Lower lobe of right lung (tissue), 2 donors: ENCODE results near the gene TENM3. TPM values are rescaled to one million over a fixed set of nuclear protein-coding genes. Genes with fewer than 3 reads are reported as not detected.

Experiments
- ATAC-seq, 2 donors: fragments of 200-7000 bp; cut with Tn5 transposase; one replicate each; pipeline ENCODE4 v1.9.1; 2020 to 2022; ENCODE audit warnings: mild to moderate bottlenecking in 2 of 2, moderate library complexity in 2 of 2
- DNase-seq: peaks from one replicate; pipeline ENCODE4 v3.0.0-alpha.2; 2020
- H3K27ac ChIP-seq: fragments of 200-600 bp; one replicate; pipeline ENCODE4 v1.8.0; 2022
- H3K27me3 ChIP-seq: fragments of 200-600 bp; one replicate; pipeline ENCODE4 v1.8.0; 2022; ENCODE audit warnings: low read depth
- H3K36me3 ChIP-seq: fragments of 200-600 bp; one replicate; pipeline ENCODE4 v1.8.0; 2022; ENCODE audit warnings: mild to moderate bottlenecking
- H3K4me1 ChIP-seq: fragments of 200-600 bp; one replicate; pipeline ENCODE4 v1.8.0; 2022
- H3K4me3 ChIP-seq: fragments of 200-600 bp; one replicate; pipeline ENCODE4 v1.8.0; 2022; ENCODE audit warnings: mild to moderate bottlenecking
- H3K9me3 ChIP-seq: fragments of 200-600 bp; one replicate; pipeline ENCODE4 v1.8.0; 2022
- CTCF ChIP-seq: fragments of 200-600 bp; IDR thresholded peaks from one replicate; pipeline ENCODE4 v1.8.0; 2022; ENCODE audit warnings: antibody characterized with exemption, mild to moderate bottlenecking
- intact Hi-C: fragments of 100-400 bp; cut with DNase I; formaldehyde crosslinking; loops from one replicate; pipeline ENCODE4 v1.11.0; 2022
- total RNA-seq: library from RNA; stranded (reverse); fragmentation: NEBNext Ultra II Directional; extraction: Animal tissue kit (Norgen Biotek cat#: 25700); gene quantifications from one replicate; pipeline ENCODE4 v1.2.1, GENCODE V29; 2021
- donor health status: DM: no; HTN: yes; CAD: no; lungs with severe emphysema.

TENM3 gene
- total RNA-seq, 1 donor from 2014 or later, result 1.9 TPM

- intact Hi-C loops, result no loop called here
- Histone ChIP-seq H3K27me3 (no peaks in the 10 kb centered on the region), H3K4me1 (peaks cover 4% of the 10 kb centered on the region), H3K36me3 (no peaks in the 10 kb centered on the region), H3K27ac (no peak overlapping the region), H3K9me3 (no peaks in the 10 kb centered on the region), H3K4me3 (no peak overlapping the region)
- no peak for ATAC-seq
- no peak for DNase-seq
- TF ChIP-seq CTCF, result no peak
Observed at GRCh38 chr4:182343453-182343852, 100.3 kb downstream of the TENM3 start.

- Histone ChIP-seq H3K27ac (no peak overlapping the region), H3K27me3 (no peaks in the 10 kb centered on the region), H3K4me1 (peaks cover 4% of the 10 kb centered on the region), H3K9me3 (no peaks in the 10 kb centered on the region), H3K36me3 (no peaks in the 10 kb centered on the region), H3K4me3 (no peak overlapping the region)
- intact Hi-C loops, result no loop called here
- DNase-seq, result no peak
- no peak for ATAC-seq
- TF ChIP-seq CTCF, result no peak
Observed at GRCh38 chr4:182344968-182345367, 101.8 kb downstream of the TENM3 start.

DNA sequence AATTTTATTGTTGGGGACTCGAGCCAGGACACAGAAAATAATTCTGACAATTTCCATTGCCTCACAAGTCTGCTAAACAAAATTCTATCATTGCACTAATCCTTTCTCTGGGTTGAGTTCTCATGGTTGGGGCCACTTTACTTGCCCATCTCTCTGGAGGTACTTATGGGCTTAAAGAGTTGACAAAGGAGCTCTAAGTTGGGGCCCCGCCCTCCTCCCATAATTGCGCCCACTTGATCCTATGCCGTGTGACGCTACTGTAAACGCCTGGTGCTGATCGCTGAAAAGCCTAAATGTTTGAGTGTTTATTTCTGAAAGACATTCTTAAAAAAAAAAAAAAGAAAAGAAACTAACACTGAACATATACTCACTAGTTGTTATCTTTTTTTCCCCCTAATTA lies 103.0 kb downstream of the TENM3 start:
- Histone ChIP-seq H3K36me3 (no peaks in the 10 kb centered on the region), H3K9me3 (no peaks in the 10 kb centered on the region), H3K4me3 (no peak overlapping the region), H3K4me1 (peaks cover 4% of the 10 kb centered on the region), H3K27ac (no peak overlapping the region), H3K27me3 (no peaks in the 10 kb centered on the region)
- intact Hi-C loops, result no loop called here
- DNase-seq (no peak), ATAC-seq (no peak)
- TF ChIP-seq CTCF, result no peak

GRCh38 chr4:182346675-182347375 lies 103.6 kb downstream of the TENM3 start:
- no peak overlapping the region for H3K4me3 ChIP-seq
- H3K4me1 ChIP-seq, result peaks cover 4% of the 10 kb centered on the region
- no peaks in the 10 kb centered on the region for H3K9me3 ChIP-seq
- no peak for TF ChIP-seq CTCF
- ATAC-seq (no peak), DNase-seq (no peak)
- no peak overlapping the region for H3K27ac ChIP-seq
- H3K36me3 ChIP-seq, result no peaks in the 10 kb centered on the region
- no peaks in the 10 kb centered on the region for H3K27me3 ChIP-seq
- intact Hi-C loops, result no loop called here

DNA sequence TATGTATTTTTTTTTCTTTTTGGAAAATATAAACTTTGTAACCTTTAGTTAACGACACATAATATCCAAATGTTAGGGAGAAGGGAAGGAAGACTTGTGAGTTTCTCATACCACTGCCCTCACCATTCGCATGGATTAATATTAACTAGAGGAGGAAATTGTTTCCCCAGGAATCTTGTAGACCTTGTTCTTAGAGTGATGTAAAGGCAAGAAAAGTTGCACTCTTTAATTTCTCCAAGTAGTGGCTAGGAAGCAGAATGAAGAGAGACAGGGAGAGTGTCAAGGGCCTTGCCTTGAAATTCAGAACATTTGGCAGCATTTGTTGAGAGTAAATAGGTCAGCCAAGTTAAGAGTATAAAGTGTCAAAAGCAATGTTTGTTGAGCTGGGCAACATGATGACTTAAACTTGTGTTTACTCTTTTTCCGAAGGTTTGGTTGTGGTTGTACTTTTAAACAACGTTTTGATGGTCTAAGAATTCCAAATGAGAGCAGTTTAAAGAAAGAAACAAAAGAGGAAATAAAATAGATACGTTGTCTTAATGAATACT lies 105.7 kb downstream of the TENM3 start:
- Histone ChIP-seq H3K9me3 (no peaks in the 10 kb centered on the region), H3K36me3 (no peaks in the 10 kb centered on the region), H3K4me1 (peaks cover 4% of the 10 kb centered on the region), H3K4me3 (no peak overlapping the region), H3K27ac (no peak overlapping the region), H3K27me3 (no peaks in the 10 kb centered on the region)
- ATAC-seq, result no peak
- no peak for DNase-seq
- no peak for TF ChIP-seq CTCF
- intact Hi-C loops, result no loop called here
